Peyer's patch (tissue), 4 donors: Measurements from ENCODE around the gene GNG12. TPM values are rescaled to one million over a fixed set of nuclear protein-coding genes. Genes with fewer than 3 reads are reported as not detected.

Experiments used
- small RNA-seq, 2 donors: library from RNA; depleted of rRNA; stranded (forward); fragments of <200 nt; gene quantifications; one replicate each; pipeline ENCODE3, GENCODE V24; 2016
- total RNA-seq, 4 donors: library from RNA; depleted of rRNA; stranded (reverse); fragments of >200 nt; gene quantifications; one replicate each; pipeline ENCODE4 v1.1.0, GENCODE V29; 2016

Gene GNG12
- total RNA-seq, 4 donors from 2014 or later, result 61.9 to 271 (median 165) TPM

Small RNA genes lying within 50 kb of the gene (small RNA-seq; reads per million reads assigned to genes)
- gene RN7SL392P (0 reads per million in 2 donors), gene RNU7-80P (0 reads per million in 2 donors)

Other genes with a start within 250 kb of the GNG12 start
- gene GADD45A, start 148.3 kb downstream of the GNG12 start, total RNA-seq, result 10 to 100 TPM; 22.3 to 73.7 (median 55.1) TPM
- gene DIRAS3, start 217.2 kb upstream of the GNG12 start, total RNA-seq, result 1 to 10 TPM in 3 of 4 donors, not detected in 1; 1.1 to 1.6 (median 1.1) TPM